GM10847 (cell line): Measurements from ENCODE around the gene CAPN1.

Experiments used
- POLR2A ChIP-seq: IDR thresholded peaks from 2 replicates; pipeline ENCODE4 v1.6.1; 2011; ENCODE audit not compliant: insufficient read length; ENCODE audit errors: extremely low read depth

The CAPN1 gene

DNA sequence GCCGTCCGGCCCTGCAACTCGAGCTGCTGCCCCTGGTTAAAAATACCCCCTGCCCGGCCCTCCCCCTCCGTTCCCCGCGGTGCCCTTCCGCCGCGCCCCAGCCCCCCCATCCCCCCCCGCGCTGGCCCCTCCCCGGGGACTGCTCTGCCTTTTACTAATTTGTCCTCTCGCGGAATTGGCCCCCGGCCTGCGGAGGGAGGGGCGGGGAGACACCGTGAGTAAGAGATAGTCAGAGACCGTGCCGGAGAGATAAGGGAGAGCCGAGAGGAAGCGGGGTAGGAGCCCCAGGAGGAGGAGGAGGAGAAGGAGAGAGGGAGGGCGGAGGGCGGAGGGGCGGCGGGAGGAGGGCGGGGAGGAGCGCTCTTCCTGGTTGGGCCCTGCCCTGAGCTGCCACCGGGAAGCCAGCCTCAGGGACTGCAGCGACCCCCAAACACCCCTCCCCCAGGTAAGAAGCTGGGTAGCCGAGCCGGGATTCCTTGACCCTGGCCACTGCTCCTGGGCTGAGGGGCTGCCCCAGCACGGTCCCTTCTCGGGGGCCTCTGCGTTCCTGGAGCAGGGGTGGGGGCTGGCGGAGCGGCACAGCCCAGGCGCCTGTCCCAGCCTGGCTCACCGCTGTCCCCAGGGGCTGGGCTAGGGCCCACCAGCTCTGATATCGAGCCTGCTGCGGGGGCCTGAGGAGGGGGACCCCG, at the start of gene CAPN1:
TSS of gene CAPN1 (plus strand) at position 360 of the 689 bp plus-strand sequence. CDS start 774 bp downstream, outside the sequence.
- no peak for TF ChIP-seq POLR2A

DNA sequence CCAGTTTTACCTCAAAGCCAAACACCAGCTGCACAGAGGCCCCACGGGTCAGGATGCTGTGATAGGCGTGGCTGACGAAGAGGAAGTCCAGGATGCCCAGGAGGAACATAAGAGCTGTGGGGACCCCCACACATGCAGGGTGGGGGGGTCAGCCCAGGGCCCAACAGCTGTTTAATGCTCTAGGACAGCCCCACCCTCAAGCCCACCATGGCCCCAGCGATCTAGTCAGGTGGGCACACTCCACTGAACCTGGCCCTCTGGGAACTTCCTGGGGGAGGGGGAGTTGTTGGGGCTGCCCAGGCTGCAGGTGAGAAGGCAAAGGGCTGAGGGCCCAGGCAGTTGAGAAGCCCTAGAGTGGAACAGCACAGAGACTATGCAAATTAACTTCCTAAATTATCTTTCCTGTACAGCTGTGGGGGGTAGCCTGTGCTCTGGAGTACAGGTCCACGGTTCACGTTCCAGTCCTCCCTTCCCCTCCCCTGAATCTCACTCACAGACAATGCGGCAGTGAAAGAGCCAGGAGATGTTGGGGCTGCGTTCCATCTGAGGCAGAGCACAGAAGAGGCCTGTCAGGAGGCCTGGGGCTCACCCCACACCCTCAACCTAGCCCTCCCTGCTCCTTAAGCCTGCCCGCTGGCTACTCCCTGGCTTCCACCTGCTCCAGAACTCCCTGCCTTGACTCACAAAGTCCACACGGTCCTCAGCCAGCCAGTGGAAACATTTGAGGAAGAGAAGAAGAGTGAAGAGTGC, 49.3 kb upstream of the CAPN1 start:
- peak; percentile 62 for TF ChIP-seq POLR2A

DNA sequence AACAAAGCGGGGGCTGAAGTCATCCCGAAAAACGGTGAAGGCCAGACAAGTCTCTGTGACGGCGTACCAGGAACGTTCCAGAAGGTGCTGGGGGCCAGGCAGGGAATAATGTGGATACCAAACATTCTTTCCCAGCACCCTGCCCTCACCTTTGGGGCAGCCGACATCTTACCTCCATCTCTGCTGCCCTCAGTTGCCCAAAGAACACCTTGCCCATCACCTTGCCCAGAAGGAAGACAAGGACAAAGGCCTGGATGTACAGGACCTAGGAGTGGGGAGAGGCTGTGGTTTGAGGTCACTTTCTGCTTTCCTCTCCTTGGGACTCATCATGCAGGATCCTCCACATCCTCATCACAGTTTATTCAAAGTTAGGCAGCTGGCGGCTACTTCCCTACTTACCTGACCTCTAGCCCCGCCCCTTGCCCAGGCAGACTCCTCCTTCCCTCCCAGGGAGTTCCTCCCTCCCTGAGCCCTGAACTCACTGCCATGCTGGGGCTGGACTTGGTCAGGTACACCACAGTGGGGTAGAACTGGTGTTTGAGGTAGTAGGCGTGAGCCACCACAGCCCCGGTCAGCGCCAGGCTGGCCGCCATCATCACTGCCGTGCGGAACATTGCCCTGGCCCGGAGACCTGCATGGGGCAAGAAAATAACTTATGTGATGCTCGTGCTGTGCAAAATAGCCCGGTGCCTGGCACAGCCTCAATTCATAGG, 48.6 kb upstream of the CAPN1 start:
- TF ChIP-seq POLR2A: peak; percentile 42

DNA sequence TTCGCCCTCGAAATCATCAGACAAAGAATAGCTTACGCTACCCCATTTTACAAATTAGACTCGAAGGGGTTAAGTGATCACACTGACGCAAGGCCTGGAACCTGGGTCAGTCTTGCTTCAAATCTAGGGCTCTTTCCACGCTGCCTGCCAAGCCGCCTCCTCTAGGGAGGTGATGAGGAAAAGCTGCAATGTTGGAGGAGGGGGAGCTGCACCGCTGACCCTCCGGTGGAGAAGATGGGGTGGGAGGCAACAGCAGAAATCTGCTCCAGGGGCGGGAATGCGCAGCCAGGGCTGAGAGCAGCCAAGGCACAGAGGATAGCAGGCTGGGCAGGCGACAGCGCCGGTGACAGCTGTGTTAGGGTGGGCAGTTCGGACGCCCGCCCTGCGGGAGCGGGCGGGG, 48.0 kb upstream of the CAPN1 start:
- TF ChIP-seq POLR2A: no peak

DNA sequence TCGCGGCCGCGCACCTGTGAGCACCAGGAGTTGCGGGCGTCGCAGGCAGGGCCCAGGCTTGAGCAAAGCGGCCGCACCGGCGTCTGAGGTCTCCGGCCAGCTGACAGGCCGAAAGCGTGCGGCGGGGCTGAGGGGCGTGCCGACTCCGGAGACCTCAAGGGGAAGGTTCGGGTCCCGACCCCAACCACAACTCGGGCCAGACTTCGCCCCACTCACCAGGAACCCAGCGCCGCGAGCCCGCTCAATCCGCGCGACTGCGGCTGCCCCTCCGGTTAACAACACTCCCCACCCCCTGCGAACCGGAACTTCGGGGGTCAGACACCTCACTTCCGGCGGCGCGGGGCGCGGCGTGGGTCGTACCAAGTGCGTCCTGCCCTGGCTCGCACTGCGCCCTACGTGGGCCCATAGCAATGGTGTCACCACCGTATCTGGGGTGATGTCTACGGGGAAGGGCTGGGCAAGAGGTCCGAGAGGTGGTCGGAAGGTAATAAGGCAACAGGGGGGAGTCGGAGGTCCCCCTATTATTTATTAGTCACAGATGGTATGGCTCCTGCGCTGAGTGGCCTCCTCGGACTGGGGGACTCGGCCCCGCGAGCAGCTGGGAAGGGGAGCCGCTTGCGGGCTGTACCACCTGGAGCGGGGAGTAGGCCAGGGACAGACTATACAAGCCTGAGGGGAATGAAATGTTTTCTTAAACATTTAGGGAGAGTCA, 47.3 kb upstream of the CAPN1 start, which contains the start of gene SYVN1:
TSS of gene SYVN1 (minus strand) at position 280 of the 712 bp plus-strand sequence. CDS start 918 bp downstream, outside the sequence.
- no peak for TF ChIP-seq POLR2A

DNA sequence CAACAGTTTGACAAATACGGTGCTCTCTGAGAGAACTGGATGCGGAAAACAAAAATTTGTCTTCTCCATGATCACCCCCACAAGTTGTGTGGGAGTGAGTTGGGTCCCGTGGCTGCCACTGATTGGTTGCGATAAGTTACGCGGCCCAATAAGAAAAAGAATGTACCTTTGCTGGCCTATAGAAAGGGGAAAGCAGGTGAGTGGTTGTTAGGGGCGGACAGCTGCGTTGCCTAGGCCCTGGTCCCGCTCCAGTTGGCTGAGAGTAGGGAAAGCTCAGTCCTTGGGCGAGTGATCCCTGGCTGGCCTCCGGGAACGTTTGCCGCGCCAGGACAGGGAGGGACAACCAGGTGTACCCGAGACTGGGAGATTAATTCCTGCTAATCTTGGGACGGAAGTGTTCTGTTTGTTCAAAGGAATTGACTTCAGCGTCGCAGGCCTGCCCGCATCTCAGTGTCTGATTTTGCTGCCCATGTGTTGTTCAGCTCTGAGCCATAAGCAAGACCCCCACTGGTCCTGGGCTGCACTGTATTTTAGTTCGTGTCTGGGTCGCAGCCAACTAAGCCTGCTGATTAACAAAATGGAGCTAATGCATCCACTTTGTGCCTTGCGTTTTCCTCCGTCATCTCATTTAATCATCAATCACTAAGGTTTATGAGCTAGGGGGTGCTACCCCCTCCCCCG, 46.6 kb upstream of the CAPN1 start:
- peak; percentile 66 for TF ChIP-seq POLR2A

DNA sequence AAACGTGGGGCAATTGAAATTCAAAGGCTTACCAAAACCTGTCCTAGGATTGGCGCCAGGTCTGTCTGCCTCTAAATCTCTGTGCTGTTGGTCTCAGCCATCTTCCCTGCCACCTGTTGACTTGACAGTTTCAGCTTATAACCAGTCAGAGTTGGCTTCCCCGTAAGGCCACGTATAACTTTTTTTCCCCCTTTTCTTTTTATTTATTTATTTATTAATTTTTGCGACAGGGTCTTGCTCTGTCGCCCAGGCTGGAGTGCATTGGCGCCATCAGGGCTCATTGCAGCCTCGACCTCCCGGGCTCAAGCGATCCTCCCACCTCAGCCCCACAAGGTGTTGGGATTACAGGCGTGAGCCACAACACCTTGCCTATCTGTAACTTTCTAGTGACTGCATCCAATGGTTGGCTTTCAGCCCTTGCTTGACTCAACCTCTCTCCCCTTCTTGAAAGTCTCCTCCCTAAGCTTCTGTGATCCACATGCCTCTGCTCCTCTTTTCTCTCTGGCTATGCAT, 46.0 kb upstream of the CAPN1 start:
- no peak for TF ChIP-seq POLR2A

DNA sequence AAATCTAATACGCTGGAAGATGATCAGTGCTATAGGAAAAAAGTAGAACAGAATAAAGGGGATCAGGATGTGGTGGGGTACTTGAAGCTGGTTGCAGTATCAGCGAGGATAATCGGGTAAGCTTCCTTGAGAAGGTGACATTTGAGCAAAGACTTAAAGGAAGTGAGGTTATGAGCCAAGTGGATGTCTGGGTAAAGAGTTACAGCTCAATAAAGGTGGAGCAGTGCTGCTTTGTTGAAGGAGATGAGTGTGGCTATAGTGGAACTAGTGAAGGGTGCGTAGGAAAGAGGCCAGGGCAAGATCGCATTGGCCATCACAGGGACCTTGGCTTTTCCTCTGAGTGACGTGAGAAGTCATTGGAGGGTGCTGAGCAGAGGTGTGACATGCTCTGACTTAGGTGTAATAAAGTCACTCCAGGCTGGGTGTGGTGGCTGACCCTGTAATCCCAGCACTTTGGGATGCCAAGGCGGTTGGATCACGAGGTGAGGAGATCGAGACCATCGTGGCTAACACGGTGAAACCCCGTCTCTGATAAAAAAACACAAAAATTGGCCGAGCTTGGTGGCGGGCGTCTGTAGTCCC, 45.1 kb upstream of the CAPN1 start:
- TF ChIP-seq POLR2A: no peak

DNA sequence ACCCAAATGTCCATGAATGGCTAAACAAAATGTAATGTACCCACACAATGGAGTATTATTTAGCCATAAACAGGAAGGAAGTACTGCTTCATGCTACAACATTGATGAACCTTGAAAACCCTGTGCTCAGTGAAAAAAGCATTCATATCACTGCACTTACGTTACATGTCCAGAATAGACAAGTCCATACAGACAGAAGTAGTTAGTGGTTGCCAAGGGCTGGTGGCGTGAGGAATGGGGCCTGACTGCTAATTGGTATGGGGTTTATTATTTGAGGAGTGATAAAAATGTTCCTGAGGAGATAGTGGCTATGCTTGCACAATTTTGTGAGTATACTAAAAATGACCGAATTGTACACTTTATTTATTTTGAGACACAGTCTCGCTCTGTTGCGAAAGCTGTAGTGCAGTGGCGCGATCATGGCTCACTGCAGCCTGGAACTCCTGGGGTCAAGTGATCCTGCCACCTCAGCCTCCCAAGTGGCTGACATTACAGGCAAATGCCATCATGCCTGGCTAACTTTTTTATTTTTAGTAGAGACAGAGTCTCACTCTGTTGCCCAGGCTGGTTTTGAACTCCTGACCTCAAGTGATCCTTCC, 39.7 kb upstream of the CAPN1 start:
- TF ChIP-seq POLR2A: no peak

DNA sequence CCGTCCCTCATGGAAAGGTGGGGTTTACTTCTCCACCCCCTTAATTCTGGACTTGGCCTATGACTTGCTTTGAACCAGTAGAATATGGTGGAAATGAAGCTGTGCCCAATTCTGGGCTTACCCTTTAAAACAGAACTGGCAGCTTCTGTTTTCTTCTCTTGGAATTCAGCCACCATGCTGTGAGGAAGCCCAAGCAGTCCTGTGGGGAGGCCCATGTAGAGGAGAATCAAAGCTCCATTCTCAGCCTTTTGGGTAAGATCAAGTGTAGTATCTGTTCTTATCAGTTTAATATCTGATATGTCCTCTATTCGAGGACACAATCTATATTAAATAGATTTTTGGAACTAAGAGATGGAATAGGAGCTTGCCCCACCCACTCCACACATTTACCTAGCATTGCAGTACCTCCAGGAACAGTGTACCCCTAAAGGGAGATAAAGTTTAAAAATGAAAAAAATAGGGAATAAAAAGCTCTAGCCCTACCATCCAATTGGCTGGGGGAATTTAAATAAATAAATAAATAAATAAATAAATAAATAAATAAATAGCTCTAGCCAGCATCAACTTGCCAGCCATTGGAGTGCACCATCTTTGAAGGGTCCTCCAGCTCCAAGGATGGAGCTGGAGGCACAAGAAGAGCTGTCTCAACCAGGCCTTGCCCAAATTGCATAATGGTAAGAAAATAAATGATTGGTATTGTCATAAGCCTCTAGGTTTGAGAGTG, 34.2 kb upstream of the CAPN1 start:
- TF ChIP-seq POLR2A: no peak

DNA sequence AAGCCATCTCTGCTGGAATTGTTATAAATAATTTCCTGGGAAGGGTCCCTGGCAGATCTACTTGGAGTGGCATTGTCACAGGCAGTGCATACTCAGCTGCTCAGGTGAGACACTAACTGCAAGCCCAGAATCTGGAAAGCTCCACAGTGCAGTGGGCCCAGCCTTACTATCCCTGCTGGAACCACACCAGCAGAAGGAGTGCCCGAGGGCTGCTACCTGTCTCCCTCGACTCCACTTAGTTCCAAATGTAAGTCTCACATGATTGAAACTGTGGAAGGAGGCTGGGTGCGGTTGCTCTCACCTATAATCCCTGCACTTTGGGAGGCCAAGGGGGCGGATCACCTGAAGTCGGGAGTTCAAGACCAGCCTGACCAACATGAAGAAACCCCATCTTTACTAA, 33.1 kb upstream of the CAPN1 start:
- TF ChIP-seq POLR2A: no peak

DNA sequence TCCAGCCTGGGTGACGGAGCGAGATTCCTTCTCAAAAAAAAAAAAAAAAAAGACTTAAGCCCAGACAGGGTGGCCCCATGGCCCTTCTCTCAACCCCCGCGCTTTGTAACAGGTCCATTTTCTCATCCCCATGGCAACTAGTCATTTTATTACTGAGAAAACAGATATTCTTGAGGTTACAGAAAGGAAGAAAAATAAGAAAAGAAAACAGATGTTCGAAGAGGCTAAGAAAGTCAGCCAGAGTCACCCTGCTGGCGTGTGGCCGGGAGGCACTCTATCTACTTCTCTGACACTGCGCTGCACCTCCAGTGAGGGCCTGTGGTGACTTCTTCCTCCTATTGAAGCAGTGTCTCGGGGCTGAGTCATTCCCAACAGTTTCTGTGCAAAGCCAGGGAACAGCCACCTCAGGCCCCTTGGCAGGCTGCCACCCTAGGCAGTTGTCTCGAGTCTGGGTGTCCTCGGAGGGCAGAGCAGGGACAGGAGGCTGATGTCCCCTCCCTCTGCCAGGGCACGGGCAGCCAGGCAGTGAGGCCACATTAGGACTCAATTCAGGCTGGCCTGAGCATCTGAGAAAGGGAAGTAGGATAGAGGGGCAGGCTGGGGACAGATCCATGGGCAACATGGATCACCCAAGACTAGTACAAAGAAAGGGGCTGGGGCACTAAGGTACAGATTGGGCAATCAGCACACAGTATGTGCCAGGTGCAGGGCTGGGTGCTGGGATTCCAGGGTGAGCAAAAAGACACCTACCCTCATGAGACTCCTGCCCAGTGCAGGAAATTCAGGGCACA, 31.0 kb upstream of the CAPN1 start:
- no peak for TF ChIP-seq POLR2A

DNA sequence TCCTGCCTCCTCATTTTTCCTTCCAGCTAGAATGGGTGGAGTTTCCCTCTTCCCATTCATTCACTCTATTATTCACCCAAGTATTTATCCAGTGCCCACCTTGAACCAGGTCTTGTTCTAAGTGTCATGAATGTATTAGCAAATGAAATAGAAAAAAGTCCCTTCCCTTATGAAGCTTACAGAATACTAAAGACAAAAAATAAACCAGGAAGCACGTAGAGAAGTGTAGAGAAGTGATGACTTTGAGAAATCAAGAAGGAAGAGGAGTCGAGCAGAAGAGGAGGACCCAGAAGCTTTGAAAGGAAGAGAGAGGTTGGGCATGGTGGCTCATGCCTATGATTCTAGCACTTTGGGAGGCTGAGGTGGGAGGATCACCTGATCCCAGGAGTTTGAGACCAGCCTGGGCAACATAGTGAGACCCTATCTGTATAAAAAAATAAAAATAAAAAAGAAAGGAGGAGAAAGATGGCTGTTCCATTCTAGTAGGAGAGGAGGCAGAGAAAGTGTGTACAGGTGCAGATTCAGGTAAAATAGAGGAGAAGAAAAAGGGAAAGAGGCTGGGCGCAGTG, 30.3 kb upstream of the CAPN1 start:
- no peak for TF ChIP-seq POLR2A
